ENCODE results near the gene CYP2W1.
A peak's percentile ranks its signal among the peaks of the same experiment; 100 is the strongest.

CYP2W1 gene

DNA sequence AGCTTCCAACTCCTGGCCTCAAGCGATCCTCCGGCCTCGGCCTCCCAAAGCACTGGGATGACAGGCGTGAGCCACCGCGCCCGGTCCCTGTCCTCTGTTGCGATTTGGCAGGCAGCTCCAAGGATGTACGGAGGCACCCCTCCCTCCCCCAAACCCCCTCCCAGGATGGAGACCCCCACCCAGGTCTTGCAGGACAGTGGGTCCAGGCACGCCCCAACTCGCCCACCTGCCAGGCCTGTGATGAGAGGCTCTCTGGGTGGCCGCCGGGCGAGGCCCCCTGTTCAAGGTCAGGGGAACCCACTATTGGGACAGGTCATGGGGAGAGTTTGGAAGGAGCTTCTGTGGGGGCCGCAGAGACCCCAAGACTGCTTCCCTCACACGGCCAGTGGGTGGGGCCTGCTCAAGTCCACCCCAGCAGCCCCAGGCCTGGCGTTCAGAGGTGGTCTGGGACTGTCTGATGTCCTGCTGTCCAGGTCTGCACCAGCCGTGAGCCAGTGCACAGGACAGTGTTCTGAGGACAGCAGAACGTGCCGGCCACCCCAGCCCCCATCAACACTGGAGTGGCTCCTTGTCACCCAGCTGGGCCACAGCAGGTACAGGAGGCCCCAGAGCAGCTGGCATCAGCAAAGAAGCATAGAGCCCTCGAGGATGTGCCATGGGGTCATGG lies 31.0 kb upstream of the CYP2W1 start:
- H3K4me3 ChIP-seq (ENCODE audit: low read length in 2 of 2), result peak overlapping the region in 1 of 2 donors; percentile 70
- H3K27me3 ChIP-seq (ENCODE audit: control insufficient read depth in 2 of 2, insufficient read depth in 2 of 2, low read length in 2 of 2), result peaks cover 0 to 2% of the 10 kb centered on the region in 2 donors
- H3K27ac ChIP-seq (ENCODE audit: low read depth in 2 of 2, low read length in 2 of 2), result peak overlapping the region in 1 of 2 donors; percentile 84
- H3K4me1 ChIP-seq (ENCODE audit: control insufficient read depth in 2 of 2, insufficient read depth in 2 of 2, low read length in 2 of 2), result peaks cover 16 to 26% of the 10 kb centered on the region in 2 donors
- H3K36me3 ChIP-seq (ENCODE audit: control insufficient read depth in 2 of 2, insufficient read depth in 2 of 2, low read length in 2 of 2), result no peaks in the 10 kb centered on the region
- H3K9ac ChIP-seq (ENCODE audit: low read depth in 1 of 2, low read length in 2 of 2), result peak overlapping the region in 1 of 2 donors; percentile 73
- H3K9me3 ChIP-seq (ENCODE audit: control insufficient read depth in 2 of 2, low read length in 2 of 2), result no peaks in the 10 kb centered on the region

DNA sequence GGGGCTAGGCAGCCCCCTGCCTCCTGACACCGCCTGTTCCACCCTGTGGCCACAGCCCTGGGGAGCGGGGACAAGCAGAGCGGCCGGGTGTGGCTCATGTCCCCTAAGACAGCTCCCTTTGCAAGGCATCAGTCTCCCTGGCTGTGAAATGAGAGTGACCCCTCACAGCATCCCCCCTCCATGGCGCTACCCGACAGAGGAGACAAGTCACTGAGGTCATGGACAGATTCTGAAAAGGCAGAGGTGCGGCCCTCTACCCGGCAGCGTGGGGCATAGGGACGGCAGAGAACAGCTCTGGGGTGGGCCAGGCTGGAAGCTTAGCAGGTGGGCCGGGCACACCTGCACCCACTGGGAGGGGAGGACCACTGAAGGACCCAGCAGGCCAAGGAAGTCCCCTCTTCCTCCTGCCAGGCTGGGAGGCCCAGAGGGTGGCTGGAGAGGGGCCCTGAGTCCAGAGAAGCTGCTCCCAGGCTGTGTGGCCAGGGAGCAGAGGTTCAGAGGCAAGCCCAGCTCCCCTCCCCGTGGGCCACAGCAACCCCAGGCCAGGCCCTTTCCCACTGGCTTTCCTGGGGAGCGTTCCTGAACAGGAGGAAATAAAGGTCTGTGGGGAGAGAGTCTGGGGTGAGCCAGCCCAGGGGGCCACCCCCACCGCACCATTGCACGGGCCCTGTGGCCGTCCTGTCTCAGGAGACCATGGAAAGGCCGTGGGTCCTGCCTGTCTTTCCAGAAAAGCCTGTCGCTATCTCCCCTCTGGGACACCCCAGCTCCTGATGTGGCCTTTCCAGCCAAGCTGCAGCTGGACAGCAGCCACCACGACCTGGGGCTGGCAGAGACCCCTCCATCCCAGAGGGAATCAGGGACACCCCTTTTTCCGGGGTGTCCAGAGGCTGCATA lies 30.2 kb upstream of the CYP2W1 start:
- H3K36me3 ChIP-seq (ENCODE audit: control insufficient read depth in 2 of 2, insufficient read depth in 2 of 2, low read length in 2 of 2), result no peaks in the 10 kb centered on the region
- H3K9me3 ChIP-seq (ENCODE audit: control insufficient read depth in 2 of 2, low read length in 2 of 2), result no peaks in the 10 kb centered on the region
- H3K27ac ChIP-seq (ENCODE audit: low read depth in 2 of 2, low read length in 2 of 2), result peak overlapping the region; percentile 84 to 90
- peaks cover 0 to 2% of the 10 kb centered on the region in 2 donors for H3K27me3 ChIP-seq (ENCODE audit: control insufficient read depth in 2 of 2, insufficient read depth in 2 of 2, low read length in 2 of 2)
- peak overlapping the region; percentile 62 to 70 for H3K4me3 ChIP-seq (ENCODE audit: low read length in 2 of 2)
- peaks cover 13 to 22% of the 10 kb centered on the region in 2 donors for H3K4me1 ChIP-seq (ENCODE audit: control insufficient read depth in 2 of 2, insufficient read depth in 2 of 2, low read length in 2 of 2)
- H3K9ac ChIP-seq (ENCODE audit: low read depth in 1 of 2, low read length in 2 of 2), result peak overlapping the region; percentile 70 to 73

DNA sequence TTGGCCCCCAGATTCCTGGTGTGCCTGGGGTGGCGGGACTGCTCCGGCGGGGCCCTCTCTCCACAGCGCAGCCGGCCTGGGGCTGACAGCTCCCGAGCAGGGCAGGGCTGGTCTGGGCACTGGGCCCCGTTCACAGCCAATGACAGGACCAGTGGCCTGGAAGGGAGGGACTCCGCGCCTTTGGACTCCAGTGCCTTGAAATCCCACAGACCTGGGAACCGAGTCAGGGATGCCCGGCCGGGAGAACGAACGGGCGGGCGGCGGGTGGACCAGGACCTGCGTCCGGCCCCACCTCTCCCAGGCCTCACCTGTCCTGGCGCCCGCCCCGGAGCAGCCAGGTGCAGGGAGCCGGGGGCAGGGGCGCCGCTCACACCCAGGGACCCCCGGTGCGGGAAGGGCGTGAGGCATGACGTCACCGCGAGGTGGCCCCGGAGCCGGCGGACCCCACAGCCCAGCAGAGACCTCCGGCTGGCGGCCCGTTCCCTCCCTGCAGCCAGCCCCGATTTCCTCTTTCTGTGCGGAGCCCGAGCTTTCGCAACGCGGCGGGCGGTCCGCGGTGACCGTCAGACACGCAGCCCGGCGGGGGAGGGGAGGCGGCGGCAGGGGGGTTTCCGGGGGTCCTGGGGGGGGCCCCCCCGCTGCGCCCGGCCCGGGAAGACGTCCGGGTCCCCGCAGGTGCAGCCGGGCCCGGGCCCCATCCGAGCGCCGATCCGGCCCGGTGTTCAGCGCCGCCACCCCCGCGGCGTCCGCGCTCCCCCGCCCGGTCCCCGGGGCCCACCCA lies 29.2 kb upstream of the CYP2W1 start:
- Histone ChIP-seq H3K27ac (ENCODE audit: low read depth in 2 of 2, low read length in 2 of 2) (peak overlapping the region; percentile 84 to 90), H3K4me1 (ENCODE audit: control insufficient read depth in 2 of 2, insufficient read depth in 2 of 2, low read length in 2 of 2) (peaks cover 13 to 24% of the 10 kb centered on the region in 2 donors), H3K9me3 (ENCODE audit: control insufficient read depth in 2 of 2, low read length in 2 of 2) (no peaks in the 10 kb centered on the region), H3K9ac (ENCODE audit: low read depth in 1 of 2, low read length in 2 of 2) (peak overlapping the region; percentile 70 to 73), H3K36me3 (ENCODE audit: control insufficient read depth in 2 of 2, insufficient read depth in 2 of 2, low read length in 2 of 2) (no peaks in the 10 kb centered on the region), H3K27me3 (ENCODE audit: control insufficient read depth in 2 of 2, insufficient read depth in 2 of 2, low read length in 2 of 2) (peaks cover 0 to 2% of the 10 kb centered on the region in 2 donors), H3K4me3 (ENCODE audit: low read length in 2 of 2) (peak overlapping the region; percentile 62 to 70)

DNA sequence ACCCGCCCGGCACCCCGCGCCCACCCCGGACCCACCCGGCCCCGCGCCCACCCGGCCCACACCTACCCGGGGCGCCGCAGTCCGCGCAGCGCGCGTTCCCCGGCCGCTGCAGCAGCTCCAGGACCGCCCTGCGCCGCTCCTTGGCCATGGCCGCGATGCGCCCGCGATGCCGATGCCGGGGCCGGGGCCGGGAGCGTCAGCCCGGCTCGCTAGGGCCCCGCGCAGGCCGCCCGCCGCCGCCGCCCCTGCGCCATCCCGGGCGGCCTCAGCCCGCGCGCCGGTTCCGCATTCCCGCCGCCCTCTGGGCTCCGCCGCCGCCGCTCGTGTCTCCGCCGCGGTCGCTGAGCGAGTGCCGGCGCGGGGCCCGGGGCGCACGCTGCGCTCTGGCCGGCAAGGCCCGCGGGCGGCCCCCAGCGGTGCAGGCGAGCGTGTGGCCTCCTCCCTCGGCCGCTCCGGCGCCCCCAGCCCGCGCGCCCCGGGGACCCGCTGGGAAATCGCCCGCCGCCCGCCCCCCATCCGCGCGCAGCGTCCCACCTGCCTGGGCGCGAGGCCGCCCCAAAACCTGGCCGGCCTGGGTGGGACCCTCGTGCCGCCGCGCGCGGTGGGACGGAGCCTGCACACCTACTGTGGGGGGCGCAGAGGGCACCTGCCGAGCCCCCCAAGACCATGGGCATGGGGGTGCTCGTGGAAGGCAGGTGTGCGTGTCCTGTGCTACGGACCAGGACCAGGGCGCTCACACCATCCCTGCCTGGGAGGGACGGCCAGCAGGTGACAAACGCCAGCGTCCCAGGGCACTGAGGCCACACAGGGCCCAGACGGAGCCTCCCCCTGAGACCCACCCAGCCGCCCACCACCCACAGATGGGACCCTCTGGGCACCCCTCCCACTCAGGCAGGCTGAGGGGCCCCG lies 28.4 kb upstream of the CYP2W1 start, which contains the start of gene ADAP1:
Gene ADAP1, minus strand, starts transcription at position 351 of the 909 bp plus-strand sequence. Its CDS starts 203 bp downstream, at position 148.
- Histone ChIP-seq H3K4me1 (ENCODE audit: control insufficient read depth in 2 of 2, insufficient read depth in 2 of 2, low read length in 2 of 2) (peaks cover 9 to 31% of the 10 kb centered on the region in 2 donors), H3K36me3 (ENCODE audit: control insufficient read depth in 2 of 2, insufficient read depth in 2 of 2, low read length in 2 of 2) (no peaks in the 10 kb centered on the region), H3K9me3 (ENCODE audit: control insufficient read depth in 2 of 2, low read length in 2 of 2) (no peaks in the 10 kb centered on the region), H3K27me3 (ENCODE audit: control insufficient read depth in 2 of 2, insufficient read depth in 2 of 2, low read length in 2 of 2) (peaks cover 0 to 2% of the 10 kb centered on the region in 2 donors), H3K27ac (ENCODE audit: low read depth in 2 of 2, low read length in 2 of 2) (peak within 1 kb of the TSS; percentile 84 to 90), H3K9ac (ENCODE audit: low read depth in 1 of 2, low read length in 2 of 2) (peak within 1 kb of the TSS; percentile 70 to 73), H3K4me3 (ENCODE audit: low read length in 2 of 2) (peak within 1 kb of the TSS; percentile 62 to 70)

DNA sequence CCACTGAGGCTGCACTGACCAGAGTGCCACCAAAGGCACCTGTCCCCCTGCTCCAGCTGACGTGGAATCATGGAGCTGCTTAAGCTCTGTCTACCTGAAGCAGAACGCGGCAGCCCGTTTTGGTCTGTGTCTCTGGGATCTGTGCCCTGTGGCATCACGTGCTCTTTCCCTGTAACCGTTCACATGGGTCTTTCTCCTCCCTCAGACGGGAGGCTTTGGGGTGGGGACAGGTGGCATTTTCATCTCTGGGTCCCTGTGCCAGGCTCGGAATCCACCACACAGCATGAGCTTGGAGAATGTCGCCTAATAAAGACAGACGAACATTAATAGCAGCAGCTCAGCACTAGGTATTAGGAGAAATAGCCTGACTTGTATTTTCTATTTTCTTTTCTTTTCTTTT lies 26.9 kb upstream of the CYP2W1 start:
- Histone ChIP-seq H3K27ac (ENCODE audit: low read depth in 2 of 2, low read length in 2 of 2) (no peak overlapping the region), H3K27me3 (ENCODE audit: control insufficient read depth in 2 of 2, insufficient read depth in 2 of 2, low read length in 2 of 2) (peaks cover 0 to 2% of the 10 kb centered on the region in 2 donors), H3K4me1 (ENCODE audit: control insufficient read depth in 2 of 2, insufficient read depth in 2 of 2, low read length in 2 of 2) (peaks cover 9 to 25% of the 10 kb centered on the region in 2 donors), H3K4me3 (ENCODE audit: low read length in 2 of 2) (no peak overlapping the region), H3K36me3 (ENCODE audit: control insufficient read depth in 2 of 2, insufficient read depth in 2 of 2, low read length in 2 of 2) (no peaks in the 10 kb centered on the region), H3K9ac (ENCODE audit: low read depth in 1 of 2, low read length in 2 of 2) (no peak overlapping the region), H3K9me3 (ENCODE audit: control insufficient read depth in 2 of 2, low read length in 2 of 2) (no peaks in the 10 kb centered on the region)

DNA sequence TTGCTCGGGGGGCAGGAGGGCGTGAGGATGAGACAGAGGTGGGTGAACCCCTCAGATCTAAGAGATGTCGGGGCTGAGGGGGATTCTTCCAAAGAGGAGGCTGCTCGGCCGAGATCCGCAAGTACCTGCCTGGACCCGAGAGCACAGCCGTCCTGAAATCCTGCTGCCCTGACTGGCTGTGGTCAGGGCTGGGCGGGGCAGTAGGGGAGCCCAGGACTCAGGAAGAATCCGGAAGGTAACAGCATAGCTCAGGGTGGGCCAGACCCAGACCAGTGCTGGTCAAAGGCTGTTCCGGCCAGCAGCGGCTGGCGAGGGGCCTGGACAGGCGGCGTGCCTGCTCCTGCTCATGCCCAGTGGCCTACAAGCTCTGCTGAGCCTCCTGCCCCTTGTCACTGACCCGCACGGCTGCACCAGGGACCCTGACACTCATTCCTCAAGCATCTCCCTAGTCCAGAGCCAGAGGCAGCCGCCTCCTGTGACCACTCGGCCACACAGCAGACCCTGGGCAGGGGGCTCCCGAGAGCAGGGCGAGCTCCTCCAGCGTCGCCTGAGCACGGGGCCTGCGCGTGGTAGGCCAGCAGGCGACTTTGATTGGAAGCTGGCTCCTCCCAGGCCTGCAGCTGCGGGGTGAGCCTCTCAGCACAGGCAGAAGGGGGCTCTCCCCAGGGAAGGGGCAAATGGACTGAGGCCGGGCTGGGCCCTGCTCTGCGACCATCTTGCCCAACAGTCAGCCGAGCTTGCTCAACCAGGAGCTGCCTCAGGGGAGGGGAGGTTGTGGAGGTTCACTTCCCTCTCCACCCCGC lies 25.4 kb upstream of the CYP2W1 start:
- peaks cover 0 to 2% of the 10 kb centered on the region in 2 donors for H3K27me3 ChIP-seq (ENCODE audit: control insufficient read depth in 2 of 2, insufficient read depth in 2 of 2, low read length in 2 of 2)
- no peaks in the 10 kb centered on the region for H3K36me3 ChIP-seq (ENCODE audit: control insufficient read depth in 2 of 2, insufficient read depth in 2 of 2, low read length in 2 of 2)
- no peak overlapping the region for H3K4me3 ChIP-seq (ENCODE audit: low read length in 2 of 2)
- no peaks in the 10 kb centered on the region for H3K9me3 ChIP-seq (ENCODE audit: control insufficient read depth in 2 of 2, low read length in 2 of 2)
- H3K4me1 ChIP-seq (ENCODE audit: control insufficient read depth in 2 of 2, insufficient read depth in 2 of 2, low read length in 2 of 2), result peaks cover 7 to 19% of the 10 kb centered on the region in 2 donors
- no peak overlapping the region for H3K27ac ChIP-seq (ENCODE audit: low read depth in 2 of 2, low read length in 2 of 2)
- H3K9ac ChIP-seq (ENCODE audit: low read depth in 1 of 2, low read length in 2 of 2), result no peak overlapping the region

DNA sequence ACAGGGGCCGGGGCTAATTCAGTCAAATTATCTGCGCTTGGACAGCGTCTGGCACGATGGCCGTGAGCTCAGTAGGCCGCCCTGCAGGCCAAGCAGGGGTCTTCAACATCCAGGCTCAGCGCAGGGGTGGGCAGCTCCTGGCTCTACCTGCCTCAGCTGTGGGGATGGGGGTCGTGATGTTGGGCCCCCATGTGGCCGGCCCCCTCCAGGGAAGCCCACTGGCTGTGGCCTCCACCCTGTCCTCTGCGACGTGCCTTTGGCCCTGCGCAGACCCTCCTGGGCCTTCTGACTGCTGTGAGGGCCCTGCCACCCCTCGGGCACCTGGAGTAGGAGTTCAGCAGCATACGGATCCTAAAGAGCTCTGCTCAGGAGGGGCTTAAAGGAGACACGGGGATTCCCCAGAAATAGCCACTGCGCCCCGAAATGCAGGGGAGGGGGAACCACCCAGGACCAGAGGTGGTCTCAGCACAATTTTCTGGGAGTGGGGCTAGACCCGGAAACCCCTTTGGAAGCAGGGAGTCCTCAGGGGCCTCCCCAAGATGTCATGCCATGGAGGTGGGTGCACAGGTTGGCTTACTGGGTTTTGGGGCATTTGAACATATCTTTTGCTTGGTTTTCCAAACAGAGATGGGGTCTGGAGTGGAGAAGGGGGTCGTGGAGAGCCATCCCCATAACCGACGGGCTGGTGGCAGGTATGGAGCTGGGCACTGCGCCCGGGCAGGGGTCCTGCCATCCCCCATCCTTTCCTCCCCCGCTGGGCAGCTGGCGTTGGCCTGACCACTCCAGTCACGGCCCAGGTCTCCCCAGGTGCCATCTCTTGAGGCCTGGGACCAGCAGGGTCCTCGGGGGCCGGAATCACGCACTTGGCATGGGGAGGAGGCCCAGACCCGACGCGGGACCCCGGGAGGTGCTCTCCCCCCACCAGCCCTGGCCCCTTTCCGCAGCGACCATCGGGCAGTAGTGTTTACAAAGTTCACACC lies 24.5 kb upstream of the CYP2W1 start:
- Histone ChIP-seq H3K27me3 (ENCODE audit: control insufficient read depth in 2 of 2, insufficient read depth in 2 of 2, low read length in 2 of 2) (peaks cover 1 to 2% of the 10 kb centered on the region in 2 donors), H3K9ac (ENCODE audit: low read depth in 1 of 2, low read length in 2 of 2) (no peak overlapping the region)

DNA sequence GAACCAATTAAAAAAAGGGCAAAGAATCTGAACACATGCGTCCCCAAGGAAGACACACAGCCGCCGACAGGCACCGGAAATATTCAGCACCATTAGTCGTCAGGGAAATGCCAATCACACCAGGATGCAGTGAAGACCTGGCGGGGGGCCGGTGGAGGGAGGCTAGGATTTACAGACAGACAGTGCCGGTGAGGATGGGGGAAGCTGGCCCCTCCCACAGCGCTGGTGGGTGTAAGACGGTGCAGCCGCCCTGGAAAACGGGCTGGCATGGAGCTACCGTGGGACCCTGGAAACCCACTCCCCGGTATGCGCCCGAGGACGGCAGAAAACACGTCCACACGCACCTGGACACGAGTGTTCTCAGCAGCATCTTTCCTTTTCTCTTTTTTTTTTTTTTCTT lies 23.7 kb upstream of the CYP2W1 start:
- no peaks in the 10 kb centered on the region for H3K9me3 ChIP-seq (ENCODE audit: control insufficient read depth in 2 of 2, low read length in 2 of 2)
- peaks cover 2 to 4% of the 10 kb centered on the region in 2 donors for H3K27me3 ChIP-seq (ENCODE audit: control insufficient read depth in 2 of 2, insufficient read depth in 2 of 2, low read length in 2 of 2)
- peaks cover 4 to 16% of the 10 kb centered on the region in 2 donors for H3K4me1 ChIP-seq (ENCODE audit: control insufficient read depth in 2 of 2, insufficient read depth in 2 of 2, low read length in 2 of 2)
- H3K36me3 ChIP-seq (ENCODE audit: control insufficient read depth in 2 of 2, insufficient read depth in 2 of 2, low read length in 2 of 2), result no peaks in the 10 kb centered on the region
- H3K9ac ChIP-seq (ENCODE audit: low read depth in 1 of 2, low read length in 2 of 2), result no peak overlapping the region
- H3K27ac ChIP-seq (ENCODE audit: low read depth in 2 of 2, low read length in 2 of 2), result no peak overlapping the region
- no peak overlapping the region for H3K4me3 ChIP-seq (ENCODE audit: low read length in 2 of 2)

More for the DNA sequence above, 24.5 kb upstream of the CYP2W1 start:
- Histone ChIP-seq H3K9me3 (ENCODE audit: control insufficient read depth in 2 of 2, low read length in 2 of 2) (no peaks in the 10 kb centered on the region), H3K36me3 (ENCODE audit: control insufficient read depth in 2 of 2, insufficient read depth in 2 of 2, low read length in 2 of 2) (no peaks in the 10 kb centered on the region), H3K4me1 (ENCODE audit: control insufficient read depth in 2 of 2, insufficient read depth in 2 of 2, low read length in 2 of 2) (peaks cover 3 to 13% of the 10 kb centered on the region in 2 donors), H3K4me3 (ENCODE audit: low read length in 2 of 2) (no peak overlapping the region), H3K27ac (ENCODE audit: low read depth in 2 of 2, low read length in 2 of 2) (no peak overlapping the region)
